Brain microvascular endothelial cell (primary cell): ENCODE results near the gene DHDDS.

Source experiments
- DNase-seq: peaks from one replicate; pipeline ENCODE4 v3.0.0-alpha.2; 2020
- H3K27ac ChIP-seq: fragments of 250-450 bp; sonication (Bioruptor Pico); 2 replicates; pipeline ENCODE4 v1.5.1; 2020; ENCODE audit warnings: mild to moderate bottlenecking, moderate library complexity
- H3K27me3 ChIP-seq: fragments of 250-450 bp; sonication (Bioruptor Pico); replicated peaks from 2 replicates; pipeline ENCODE4 v1.5.1; 2020; ENCODE audit warnings: mild to moderate bottlenecking
- H3K36me3 ChIP-seq: fragments of 250-450 bp; sonication (Bioruptor Pico); replicated peaks from 2 replicates; pipeline ENCODE4 v1.5.1; 2020; ENCODE audit warnings: mild to moderate bottlenecking
- H3K4me3 ChIP-seq: 2 replicates; pipeline ENCODE4 v1.5.1; 2011; ENCODE audit warnings: low read depth, mild to moderate bottlenecking, control low read depth, low read length, moderate library complexity
- in situ Hi-C: cut with HindIII; loops from 2 replicates; pipeline ENCODE4 v1.10.0; 2017; ENCODE audit warnings: low sequenced_read_pairs, low pct_ligation_motif_present
- TF ChIP-seq, protein P1 (sequence below): IDR thresholded peaks from 2 replicates; pipeline ENCODE4 v1.5.1; 2011; ENCODE audit warnings: low read depth, mild to moderate bottlenecking, moderate library complexity, low read length, control low read depth, inconsistent platforms; ENCODE audit errors: missing control alignments

Gene DHDDS

DNA sequence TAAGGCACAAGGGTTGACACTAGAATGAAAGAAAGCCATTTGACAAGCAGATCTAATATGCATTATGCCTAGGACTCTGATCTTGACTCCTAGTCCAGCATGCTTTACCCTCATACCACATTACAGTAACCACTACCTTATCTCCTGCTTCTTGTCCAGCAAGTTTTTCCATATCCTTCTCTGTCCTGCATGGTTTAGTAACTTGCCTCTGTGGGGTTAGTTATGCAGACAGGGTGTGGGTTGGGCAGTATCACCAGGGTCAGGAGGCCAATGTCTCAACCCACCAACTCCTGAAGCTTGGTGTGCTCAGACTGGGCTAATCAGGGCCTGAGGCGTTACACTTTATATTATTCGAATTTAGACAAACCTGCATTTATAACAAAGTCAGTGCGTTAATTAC, 18.8 kb downstream of the DHDDS start:
- no peaks in the 10 kb centered on the region for H3K27me3 ChIP-seq
- TF ChIP-seq, protein P1, sequence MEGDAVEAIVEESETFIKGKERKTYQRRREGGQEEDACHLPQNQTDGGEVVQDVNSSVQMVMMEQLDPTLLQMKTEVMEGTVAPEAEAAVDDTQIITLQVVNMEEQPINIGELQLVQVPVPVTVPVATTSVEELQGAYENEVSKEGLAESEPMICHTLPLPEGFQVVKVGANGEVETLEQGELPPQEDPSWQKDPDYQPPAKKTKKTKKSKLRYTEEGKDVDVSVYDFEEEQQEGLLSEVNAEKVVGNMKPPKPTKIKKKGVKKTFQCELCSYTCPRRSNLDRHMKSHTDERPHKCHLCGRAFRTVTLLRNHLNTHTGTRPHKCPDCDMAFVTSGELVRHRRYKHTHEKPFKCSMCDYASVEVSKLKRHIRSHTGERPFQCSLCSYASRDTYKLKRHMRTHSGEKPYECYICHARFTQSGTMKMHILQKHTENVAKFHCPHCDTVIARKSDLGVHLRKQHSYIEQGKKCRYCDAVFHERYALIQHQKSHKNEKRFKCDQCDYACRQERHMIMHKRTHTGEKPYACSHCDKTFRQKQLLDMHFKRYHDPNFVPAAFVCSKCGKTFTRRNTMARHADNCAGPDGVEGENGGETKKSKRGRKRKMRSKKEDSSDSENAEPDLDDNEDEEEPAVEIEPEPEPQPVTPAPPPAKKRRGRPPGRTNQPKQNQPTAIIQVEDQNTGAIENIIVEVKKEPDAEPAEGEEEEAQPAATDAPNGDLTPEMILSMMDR, result no peak
- no peak overlapping the region for H3K4me3 ChIP-seq
- peaks cover 65% of the 10 kb centered on the region for H3K36me3 ChIP-seq
- in situ Hi-C loops, result no loop called here
- H3K27ac ChIP-seq, result no peak overlapping the region
- DNase-seq, result no peak

DNA sequence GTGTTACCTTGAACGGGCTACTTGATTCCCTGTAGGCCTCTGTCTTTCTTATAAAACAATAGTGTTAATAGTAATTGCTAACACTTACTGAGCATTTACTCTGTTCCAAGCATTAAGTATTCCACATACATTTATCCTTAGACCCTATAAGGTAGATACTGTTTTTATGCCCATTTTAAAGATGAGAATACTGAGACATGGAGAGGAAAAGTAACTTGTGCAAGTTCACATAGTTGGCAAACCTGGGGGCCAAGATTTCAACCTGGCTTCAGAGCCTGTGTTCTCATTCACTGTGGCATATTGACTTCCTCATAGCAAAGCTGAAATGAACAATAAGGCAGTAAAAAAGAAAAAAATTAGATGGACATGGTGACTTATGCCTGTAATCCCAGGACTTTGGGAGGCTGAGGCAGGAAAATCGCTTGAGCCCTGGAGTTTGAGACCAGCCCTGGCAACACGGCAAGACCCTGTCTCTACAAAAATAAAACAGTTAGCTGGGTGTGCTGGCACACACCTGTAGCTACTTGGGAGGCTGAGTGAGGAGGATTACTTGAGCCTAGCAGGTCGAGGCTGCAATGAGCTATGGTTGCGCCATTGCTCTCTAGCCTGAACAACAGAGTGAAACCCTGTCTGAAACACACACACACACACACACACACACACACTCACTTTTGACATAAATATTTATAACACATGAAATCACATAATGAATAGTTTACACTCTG, 20.5 kb downstream of the DHDDS start:
- in situ Hi-C loops, result no loop called here
- no peak for DNase-seq
- no peak overlapping the region for H3K4me3 ChIP-seq
- H3K27me3 ChIP-seq, result no peaks in the 10 kb centered on the region
- H3K36me3 ChIP-seq, result peaks cover 54% of the 10 kb centered on the region
- no peak overlapping the region for H3K27ac ChIP-seq
- TF ChIP-seq, protein P1, result no peak

DNA sequence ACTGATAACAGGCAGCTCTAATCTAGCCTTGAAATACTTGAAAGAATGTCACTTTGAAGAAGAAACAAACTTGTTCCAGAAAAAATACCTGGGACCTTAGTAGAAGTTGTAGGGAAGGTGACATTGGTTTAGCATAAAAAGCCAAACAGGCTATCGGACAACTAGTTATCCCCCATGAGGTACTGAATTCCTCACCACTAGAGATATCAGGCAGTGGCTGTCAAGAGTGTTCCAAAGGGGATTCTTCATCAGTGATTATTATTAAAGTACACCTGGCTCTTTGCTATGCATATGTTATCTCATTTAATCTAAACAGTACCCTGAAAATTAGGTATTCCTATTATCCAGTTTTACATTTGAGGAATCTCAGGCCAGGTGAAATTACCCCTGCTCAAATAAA, 27.0 kb downstream of the DHDDS start:
- no peak for DNase-seq
- Histone ChIP-seq H3K27me3 (no peaks in the 10 kb centered on the region), H3K4me3 (no peak overlapping the region), H3K36me3 (peaks cover 67% of the 10 kb centered on the region), H3K27ac (no peak overlapping the region)
- in situ Hi-C loops, result no loop called here
- TF ChIP-seq, protein P1, result no peak

DNA sequence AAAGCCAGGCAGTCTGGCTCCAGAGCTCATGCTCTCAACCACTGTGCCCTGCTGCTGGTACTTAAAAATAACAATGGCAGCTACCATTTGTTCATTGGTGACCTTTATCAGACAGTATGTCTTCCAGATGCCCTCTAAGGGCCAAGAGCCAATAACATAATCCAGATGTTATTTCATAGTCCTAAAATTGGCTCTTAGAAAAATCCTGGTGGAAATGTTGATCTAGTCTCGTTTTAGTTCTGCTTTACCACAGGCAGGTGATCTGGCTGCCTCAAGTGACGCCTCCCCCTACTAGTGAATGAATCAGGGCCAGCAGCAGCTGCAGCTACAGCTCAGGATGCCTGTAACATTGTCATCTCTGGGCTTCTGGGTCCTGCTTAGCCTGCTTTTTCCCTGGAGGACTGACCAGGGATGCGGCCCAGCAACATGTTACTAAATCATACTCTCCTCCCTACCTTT, 27.5 kb downstream of the DHDDS start:
- TF ChIP-seq, protein P1, result no peak
- peaks cover 70% of the 10 kb centered on the region for H3K36me3 ChIP-seq
- no peaks in the 10 kb centered on the region for H3K27me3 ChIP-seq
- in situ Hi-C loops, result no loop called here
- no peak overlapping the region for H3K4me3 ChIP-seq
- no peak for DNase-seq
- H3K27ac ChIP-seq, result no peak overlapping the region

DNA sequence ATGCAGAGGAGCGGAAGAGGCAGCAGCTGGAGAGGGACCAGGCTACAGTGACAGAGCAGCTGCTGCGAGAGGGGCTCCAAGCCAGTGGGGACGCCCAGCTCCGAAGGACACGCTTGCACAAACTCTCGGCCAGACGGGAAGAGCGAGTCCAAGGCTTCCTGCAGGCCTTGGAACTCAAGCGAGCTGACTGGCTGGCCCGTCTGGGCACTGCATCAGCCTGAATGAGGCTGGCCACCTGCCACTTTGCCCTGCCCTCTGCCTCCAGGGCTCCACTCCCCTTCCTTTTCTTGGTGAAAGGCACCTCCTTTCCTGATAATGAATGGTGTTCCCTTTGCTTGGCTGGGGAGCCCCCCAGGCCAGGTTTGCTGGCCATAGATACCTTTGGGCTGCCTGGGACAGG, 36.8 kb downstream of the DHDDS start:
- DNase-seq, result no peak
- no peaks in the 10 kb centered on the region for H3K27me3 ChIP-seq
- H3K36me3 ChIP-seq, result peaks cover 54% of the 10 kb centered on the region
- no peak overlapping the region for H3K4me3 ChIP-seq
- no peak overlapping the region for H3K27ac ChIP-seq
- in situ Hi-C loops, result no loop called here
- TF ChIP-seq, protein P1, result no peak

DNA sequence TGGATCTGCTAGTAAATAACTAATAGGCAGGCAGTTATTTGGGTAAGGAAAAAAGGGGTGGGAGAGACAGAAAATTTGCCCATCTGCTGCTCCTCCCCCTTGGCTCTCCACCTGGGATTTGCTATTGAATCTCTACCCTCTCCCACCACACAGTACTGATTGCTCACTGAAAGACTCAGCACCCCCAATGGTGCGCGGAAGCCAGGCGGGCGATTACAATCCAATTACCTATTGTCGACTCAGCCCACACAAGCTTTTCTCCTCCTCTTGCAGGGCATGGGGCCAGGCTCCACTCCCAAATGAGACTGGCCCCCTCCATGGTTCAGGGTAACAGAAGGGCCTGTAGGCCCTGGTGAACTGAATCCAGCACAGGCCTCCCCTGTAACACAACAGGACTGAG, 37.4 kb downstream of the DHDDS start:
- H3K4me3 ChIP-seq, result no peak overlapping the region
- peaks cover 52% of the 10 kb centered on the region for H3K36me3 ChIP-seq
- in situ Hi-C loops, result no loop called here

More for the DNA sequence above, 37.4 kb downstream of the DHDDS start:
- TF ChIP-seq, protein P1, result no peak
- Histone ChIP-seq H3K27ac (no peak overlapping the region), H3K27me3 (no peaks in the 10 kb centered on the region)
- no peak for DNase-seq
